HL-60 (cell line): Measurements from ENCODE around the gene TUBA1B.
"Not testable (repeated sequence)": the region's sequence is repeated elsewhere in the genome, so short reads cannot be mapped to it uniquely, and the experiment has no call there.

Experiments used
- DNase-seq, 2 experiments: peaks; one replicate each; pipeline ENCODE4 v3.0.0-alpha.2; 2010 to 2020; ENCODE audit warnings: low read depth in 1 of 2, low spot score in 1 of 2
- H3K27ac ChIP-seq: fragments of 250-450 bp; sonication (Bioruptor Pico); replicated peaks from 2 replicates; pipeline ENCODE4 v1.5.1; 2020; ENCODE audit warnings: mild to moderate bottlenecking, moderate library complexity
- H3K27me3 ChIP-seq: fragments of 250-450 bp; sonication (Bioruptor Pico); 2 replicates; pipeline ENCODE4 v1.5.1; 2021; ENCODE audit warnings: mild to moderate bottlenecking, moderate library complexity; ENCODE audit not compliant: insufficient read depth, poor library complexity, severe bottlenecking
- H3K4me3 ChIP-seq: replicated peaks from 2 replicates; pipeline ENCODE4 v1.5.1; 2011; ENCODE audit warnings: mild to moderate bottlenecking, control low read depth, low read length; ENCODE audit not compliant: insufficient read depth
- GABPA ChIP-seq: IDR thresholded peaks from 2 replicates; pipeline ENCODE4 v1.6.1; 2012; ENCODE audit warnings: low read depth
- POLR2AphosphoS5 ChIP-seq: IDR thresholded peaks from 2 replicates; pipeline ENCODE4 v1.6.1; 2012; ENCODE audit warnings: low read depth
- SPI1 ChIP-seq: IDR thresholded peaks from 2 replicates; pipeline ENCODE4 v1.6.1; 2012; ENCODE audit warnings: low read depth, mild to moderate bottlenecking, borderline replicate concordance
- TF ChIP-seq, protein P1 (sequence below): IDR thresholded peaks from 2 replicates; pipeline ENCODE4 v1.6.1; 2012; ENCODE audit warnings: low read depth; ENCODE audit not compliant: insufficient replicate concordance
- TF ChIP-seq, protein P2 (sequence below): IDR thresholded peaks from one replicate; pipeline ENCODE4 v1.5.1; 2011; ENCODE audit warnings: low read length, control low read depth, inconsistent platforms; ENCODE audit not compliant: insufficient read depth

Gene TUBA1B

DNA sequence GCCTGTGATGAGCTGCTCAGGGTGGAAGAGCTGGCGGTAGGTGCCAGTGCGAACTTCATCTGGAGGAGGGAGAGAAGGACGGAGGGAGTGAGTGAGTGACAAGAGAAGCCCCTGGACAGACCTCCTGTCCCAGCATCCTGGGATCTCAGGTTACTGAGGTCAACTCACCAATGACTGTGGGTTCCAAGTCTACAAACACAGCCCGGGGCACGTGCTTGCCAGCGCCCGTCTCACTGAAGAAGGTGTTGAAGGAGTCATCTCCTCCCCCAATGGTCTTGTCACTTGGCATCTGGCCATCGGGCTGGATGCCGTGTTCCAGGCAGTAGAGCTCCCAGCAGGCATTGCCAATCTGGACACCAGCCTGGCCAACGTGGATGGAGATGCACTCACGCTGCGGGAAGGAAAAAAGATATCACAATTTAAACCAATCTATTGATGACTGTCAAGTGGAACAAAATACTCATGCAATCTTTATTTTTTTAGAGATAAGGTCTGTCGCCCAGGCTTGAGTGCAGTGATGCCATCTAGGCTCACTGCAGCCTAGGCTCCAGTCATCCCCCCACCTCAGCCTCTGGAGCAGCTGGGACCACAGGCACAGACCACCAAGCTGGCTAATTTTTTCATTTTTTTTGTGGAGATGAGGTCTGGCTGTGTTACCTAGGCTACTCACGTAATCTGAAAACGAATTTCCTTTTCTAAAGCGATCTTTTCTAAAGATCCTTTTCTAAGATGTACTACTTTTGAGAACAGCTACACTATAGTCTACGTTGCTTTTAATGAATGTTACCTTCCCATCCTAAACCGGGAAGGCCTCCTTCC lies 1.7 kb downstream of the TUBA1B start:
- no peak for DNase-seq
- no peaks in the 10 kb centered on the region for H3K27me3 ChIP-seq
- TF ChIP-seq GABPA, result no peak
- peak; percentile 72; the same call in 1 of the 2 replicates for TF ChIP-seq POLR2AphosphoS5
- TF ChIP-seq, protein P1, sequence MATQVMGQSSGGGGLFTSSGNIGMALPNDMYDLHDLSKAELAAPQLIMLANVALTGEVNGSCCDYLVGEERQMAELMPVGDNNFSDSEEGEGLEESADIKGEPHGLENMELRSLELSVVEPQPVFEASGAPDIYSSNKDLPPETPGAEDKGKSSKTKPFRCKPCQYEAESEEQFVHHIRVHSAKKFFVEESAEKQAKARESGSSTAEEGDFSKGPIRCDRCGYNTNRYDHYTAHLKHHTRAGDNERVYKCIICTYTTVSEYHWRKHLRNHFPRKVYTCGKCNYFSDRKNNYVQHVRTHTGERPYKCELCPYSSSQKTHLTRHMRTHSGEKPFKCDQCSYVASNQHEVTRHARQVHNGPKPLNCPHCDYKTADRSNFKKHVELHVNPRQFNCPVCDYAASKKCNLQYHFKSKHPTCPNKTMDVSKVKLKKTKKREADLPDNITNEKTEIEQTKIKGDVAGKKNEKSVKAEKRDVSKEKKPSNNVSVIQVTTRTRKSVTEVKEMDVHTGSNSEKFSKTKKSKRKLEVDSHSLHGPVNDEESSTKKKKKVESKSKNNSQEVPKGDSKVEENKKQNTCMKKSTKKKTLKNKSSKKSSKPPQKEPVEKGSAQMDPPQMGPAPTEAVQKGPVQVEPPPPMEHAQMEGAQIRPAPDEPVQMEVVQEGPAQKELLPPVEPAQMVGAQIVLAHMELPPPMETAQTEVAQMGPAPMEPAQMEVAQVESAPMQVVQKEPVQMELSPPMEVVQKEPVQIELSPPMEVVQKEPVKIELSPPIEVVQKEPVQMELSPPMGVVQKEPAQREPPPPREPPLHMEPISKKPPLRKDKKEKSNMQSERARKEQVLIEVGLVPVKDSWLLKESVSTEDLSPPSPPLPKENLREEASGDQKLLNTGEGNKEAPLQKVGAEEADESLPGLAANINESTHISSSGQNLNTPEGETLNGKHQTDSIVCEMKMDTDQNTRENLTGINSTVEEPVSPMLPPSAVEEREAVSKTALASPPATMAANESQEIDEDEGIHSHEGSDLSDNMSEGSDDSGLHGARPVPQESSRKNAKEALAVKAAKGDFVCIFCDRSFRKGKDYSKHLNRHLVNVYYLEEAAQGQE, result no peak
- TF ChIP-seq SPI1, result no peak
- TF ChIP-seq, protein P2, sequence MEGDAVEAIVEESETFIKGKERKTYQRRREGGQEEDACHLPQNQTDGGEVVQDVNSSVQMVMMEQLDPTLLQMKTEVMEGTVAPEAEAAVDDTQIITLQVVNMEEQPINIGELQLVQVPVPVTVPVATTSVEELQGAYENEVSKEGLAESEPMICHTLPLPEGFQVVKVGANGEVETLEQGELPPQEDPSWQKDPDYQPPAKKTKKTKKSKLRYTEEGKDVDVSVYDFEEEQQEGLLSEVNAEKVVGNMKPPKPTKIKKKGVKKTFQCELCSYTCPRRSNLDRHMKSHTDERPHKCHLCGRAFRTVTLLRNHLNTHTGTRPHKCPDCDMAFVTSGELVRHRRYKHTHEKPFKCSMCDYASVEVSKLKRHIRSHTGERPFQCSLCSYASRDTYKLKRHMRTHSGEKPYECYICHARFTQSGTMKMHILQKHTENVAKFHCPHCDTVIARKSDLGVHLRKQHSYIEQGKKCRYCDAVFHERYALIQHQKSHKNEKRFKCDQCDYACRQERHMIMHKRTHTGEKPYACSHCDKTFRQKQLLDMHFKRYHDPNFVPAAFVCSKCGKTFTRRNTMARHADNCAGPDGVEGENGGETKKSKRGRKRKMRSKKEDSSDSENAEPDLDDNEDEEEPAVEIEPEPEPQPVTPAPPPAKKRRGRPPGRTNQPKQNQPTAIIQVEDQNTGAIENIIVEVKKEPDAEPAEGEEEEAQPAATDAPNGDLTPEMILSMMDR, result no peak
- H3K27ac ChIP-seq, result peak overlapping the region; percentile 100
- H3K4me3 ChIP-seq, result peak overlapping the region; percentile 82

DNA sequence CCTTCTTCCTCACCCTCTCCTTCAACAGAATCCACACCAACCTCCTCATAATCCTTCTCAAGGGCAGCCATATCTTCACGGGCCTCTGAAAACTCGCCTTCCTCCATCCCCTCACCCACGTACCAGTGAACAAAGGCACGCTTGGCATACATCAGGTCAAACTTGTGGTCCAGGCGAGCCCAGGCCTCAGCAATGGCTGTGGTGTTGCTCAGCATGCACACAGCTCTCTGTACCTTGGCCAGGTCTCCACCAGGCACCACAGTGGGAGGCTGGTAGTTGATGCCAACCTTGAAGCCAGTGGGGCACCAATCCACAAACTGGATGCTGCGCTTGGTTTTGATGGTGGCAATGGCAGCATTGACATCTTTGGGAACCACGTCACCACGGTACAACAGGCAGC lies 3.2 kb downstream of the TUBA1B start:
- peak; percentile 51; the same call in 1 of the 2 replicates for TF ChIP-seq POLR2AphosphoS5

DNA sequence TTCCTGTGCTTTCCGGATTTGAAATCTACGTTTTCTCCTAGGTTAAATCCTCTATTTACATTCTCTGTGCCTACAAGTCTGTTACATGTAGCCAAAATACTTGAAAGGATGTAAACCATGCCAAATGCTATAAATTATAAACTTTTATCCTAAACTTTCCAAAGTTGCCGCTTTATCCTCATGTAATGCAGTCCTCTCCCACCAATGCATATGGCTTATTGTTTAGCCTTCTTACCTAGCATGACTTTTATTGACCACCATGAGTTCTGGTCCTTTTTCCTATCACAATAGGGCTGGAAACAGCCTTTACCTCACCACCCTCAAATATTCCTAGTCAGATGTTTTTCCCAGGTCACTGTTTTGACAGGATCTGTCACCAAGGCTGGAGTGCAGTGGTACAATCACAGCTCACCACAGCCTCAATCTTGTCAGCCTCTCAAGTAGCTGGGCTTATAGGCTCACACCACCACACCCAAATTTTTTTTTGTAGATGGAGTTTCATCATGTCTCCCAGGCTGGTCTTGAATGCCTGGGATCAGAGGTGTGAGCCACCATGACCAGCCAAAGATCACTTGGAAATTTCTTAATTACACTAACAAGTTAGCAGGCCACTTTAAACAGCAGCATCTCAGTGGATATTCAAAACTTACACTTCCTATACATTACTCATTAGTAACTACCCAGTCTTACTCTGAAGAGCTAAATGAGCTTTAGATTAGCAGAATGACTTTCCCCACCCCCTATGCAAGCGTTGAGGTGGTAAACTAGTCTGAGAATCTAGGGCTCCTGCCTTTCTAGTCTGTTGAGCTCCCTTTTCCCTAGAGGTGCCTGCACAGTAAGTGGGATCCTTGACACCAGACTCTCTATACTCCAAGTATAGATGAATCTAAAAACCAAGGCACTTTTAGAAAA lies 4.1 kb downstream of the TUBA1B start:
- H3K4me3 ChIP-seq, result no peak overlapping the region
- DNase-seq, result peak in 1 of 2 experiments; percentile 27
- TF ChIP-seq GABPA, result no peak
- TF ChIP-seq POLR2AphosphoS5, result peak; percentile 95
- H3K27ac ChIP-seq, result no peak overlapping the region
- no peaks in the 10 kb centered on the region for H3K27me3 ChIP-seq

More for the DNA sequence above, 3.2 kb downstream of the TUBA1B start:
- not testable (repeated sequence) for H3K27me3 ChIP-seq, H3K27ac ChIP-seq, DNase-seq, H3K4me3 ChIP-seq

DNA sequence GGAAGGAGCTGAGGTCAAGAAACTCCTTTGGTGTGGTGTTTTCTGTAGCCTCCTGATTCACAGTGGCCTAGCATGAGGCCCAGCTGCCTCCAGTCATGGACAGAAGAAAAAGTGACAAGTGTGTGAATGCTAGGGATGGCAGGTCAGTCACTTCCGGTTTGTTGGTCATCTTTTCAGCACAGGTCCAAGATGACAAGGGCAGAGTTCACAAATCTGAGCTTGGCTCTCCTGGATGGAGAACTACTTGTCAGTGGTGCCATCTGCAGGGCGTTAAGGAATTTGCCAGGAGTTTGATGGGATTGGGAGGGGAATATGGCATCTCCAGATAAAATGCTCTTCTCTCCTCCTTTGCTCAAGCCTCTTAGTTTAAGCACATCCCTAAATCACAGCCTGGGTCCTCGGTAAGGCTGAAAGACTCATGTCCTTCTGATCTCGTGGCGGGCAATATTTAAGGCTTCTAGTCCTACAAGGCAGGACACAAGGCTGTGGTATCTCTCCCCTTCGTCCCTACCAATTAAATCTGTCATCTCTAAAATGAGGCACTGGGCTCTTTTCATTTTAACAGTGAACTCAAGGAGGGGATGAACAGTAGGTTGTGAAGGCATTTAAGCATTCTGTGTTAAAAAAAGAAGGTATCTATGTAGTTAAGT lies 10.0 kb downstream of the TUBA1B start:
- no peak overlapping the region for H3K4me3 ChIP-seq
- TF ChIP-seq POLR2AphosphoS5, result no peak
- TF ChIP-seq, protein P2, result no peak
- no peak for TF ChIP-seq SPI1
- no peak for TF ChIP-seq GABPA
- TF ChIP-seq, protein P1, result no peak
- no peak overlapping the region for H3K27ac ChIP-seq
- no peaks in the 10 kb centered on the region for H3K27me3 ChIP-seq
- DNase-seq, result no peak
